GM19468 (cell line): ENCODE measurements around the gene CYP26B1.

Experiments used
- ATAC-seq: cut with Tn5 transposase; IDR thresholded peaks from one replicate; pipeline ENCODE4 v1.9.1; 2021; ENCODE audit warnings: mild to moderate bottlenecking, moderate library complexity, moderate number of reproducible peaks; ENCODE audit not compliant: unreplicated experiment; ENCODE audit errors: extremely low read depth

Gene CYP26B1

GRCh38 chr2:72142570-72143440 lies 4.9 kb downstream of the CYP26B1 start:
- no peak for ATAC-seq

GRCh38 chr2:72141881-72142451 lies 5.7 kb downstream of the CYP26B1 start:
- ATAC-seq = no peak

- no peak for ATAC-seq
These were observed 6.5 kb downstream of the CYP26B1 start for GRCh38 chr2:72141032-72141645.

GRCh38 chr2:72140621-72140960 lies 7.1 kb downstream of the CYP26B1 start:
- ATAC-seq = no peak

GRCh38 chr2:72139874-72140620 lies 7.6 kb downstream of the CYP26B1 start:
- ATAC-seq = no peak

GRCh38 chr2:72139471-72139873 lies 8.2 kb downstream of the CYP26B1 start:
- ATAC-seq = no peak

- no peak for ATAC-seq
These were observed 8.7 kb downstream of the CYP26B1 start for GRCh38 chr2:72138921-72139381.

- ATAC-seq = no peak
These were observed 9.4 kb downstream of the CYP26B1 start for GRCh38 chr2:72138011-72138881.

GRCh38 chr2:72137498-72138010 lies 10.1 kb downstream of the CYP26B1 start:
- no peak for ATAC-seq

GRCh38 chr2:72136933-72137497 lies 10.6 kb downstream of the CYP26B1 start:
- no peak for ATAC-seq

- no peak for ATAC-seq
These were observed 11.3 kb downstream of the CYP26B1 start for GRCh38 chr2:72136331-72136730.

GRCh38 chr2:72135921-72136320 lies 11.7 kb downstream of the CYP26B1 start:
- no peak for ATAC-seq

- no peak for ATAC-seq
These were observed 12.5 kb downstream of the CYP26B1 start for GRCh38 chr2:72134997-72135800.

- no peak for ATAC-seq
These were observed 13.2 kb downstream of the CYP26B1 start for GRCh38 chr2:72134408-72134996.

- ATAC-seq = no peak
These were observed 13.8 kb downstream of the CYP26B1 start for GRCh38 chr2:72133721-72134407.

- no peak for ATAC-seq
These were observed 14.5 kb downstream of the CYP26B1 start for GRCh38 chr2:72132981-72133720.
